GM21825 (cell line): Measurements from ENCODE around the gene VCPKMT.
"Not testable (repeated sequence)": the region's sequence is repeated elsewhere in the genome, so short reads cannot be mapped to it uniquely, and the experiment has no call there.

Source experiments
- ATAC-seq: cut with Tn5 transposase; IDR thresholded peaks from one replicate; pipeline ENCODE4 v1.9.1; 2021; ENCODE audit warnings: mild to moderate bottlenecking, moderate library complexity; ENCODE audit not compliant: unreplicated experiment

The VCPKMT gene

DNA sequence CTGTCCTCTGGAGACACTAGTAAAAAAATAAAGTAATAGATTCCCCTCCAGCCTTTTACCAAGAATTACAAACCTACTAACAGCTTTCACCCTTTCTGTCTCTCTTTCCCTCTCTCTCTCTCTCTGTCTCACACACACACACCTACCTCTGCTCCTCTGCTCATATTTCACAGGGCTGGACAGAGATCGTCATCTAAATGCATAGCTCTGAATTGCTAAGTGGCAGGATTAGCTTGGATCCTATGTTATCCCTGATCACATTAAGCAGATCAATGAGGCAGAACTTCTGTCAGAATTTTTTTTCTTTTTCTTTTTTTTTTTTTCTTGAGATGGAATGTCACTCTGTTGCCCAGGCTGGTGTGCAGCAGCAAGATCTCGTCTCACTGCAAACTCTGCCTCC lies 22.9 kb downstream of the VCPKMT start:
- ATAC-seq = no peak

DNA sequence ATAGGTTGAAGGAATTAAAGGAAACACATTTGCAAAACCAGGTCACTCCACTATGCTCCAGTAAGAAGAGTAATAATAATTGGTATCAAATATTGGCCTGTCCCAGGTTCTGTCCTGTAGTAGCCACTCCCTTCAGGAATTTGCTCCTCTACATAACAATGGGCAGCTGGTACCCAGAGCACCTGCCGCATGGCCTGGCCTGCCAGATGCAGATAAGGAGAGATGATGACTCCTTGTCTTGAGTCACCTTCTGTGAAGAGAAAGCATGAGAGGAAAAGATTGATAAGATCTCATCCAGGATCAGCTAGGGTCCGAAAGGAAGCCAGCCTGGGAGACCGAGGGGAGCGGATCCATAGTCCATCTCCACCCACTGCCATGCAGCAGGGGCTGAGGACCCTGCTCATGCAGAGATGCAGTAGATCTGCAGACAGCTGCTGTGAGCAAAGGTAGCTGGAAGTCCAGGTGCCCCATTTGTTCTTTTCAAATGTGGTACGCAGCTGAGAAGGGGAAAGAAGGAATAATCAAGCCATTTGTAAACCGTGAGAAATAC lies 24.3 kb downstream of the VCPKMT start:
- no peak for ATAC-seq

- ATAC-seq = no peak
These were observed 25.0 kb downstream of the VCPKMT start for GRCh38 chr14:50091240-50091913.

DNA sequence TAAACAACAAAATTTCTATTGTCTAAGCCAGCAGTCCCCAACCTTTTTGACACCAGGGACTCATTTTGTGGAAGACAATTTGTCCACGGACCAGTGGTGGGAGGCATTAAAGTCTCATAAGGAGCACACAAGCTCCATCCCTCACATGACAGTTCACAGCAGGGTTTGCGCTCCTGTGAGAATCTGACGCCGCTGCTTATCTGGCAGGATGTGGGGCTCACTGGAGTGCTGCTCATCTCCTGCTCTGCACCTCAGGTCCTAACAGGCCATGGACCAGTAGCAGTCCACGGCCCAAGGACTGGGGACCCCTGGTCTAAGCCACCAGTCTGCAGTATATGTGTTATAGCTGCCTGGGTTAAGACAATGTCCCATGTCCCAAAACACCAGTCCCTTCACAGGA lies 27.2 kb downstream of the VCPKMT start:
- no peak for ATAC-seq

DNA sequence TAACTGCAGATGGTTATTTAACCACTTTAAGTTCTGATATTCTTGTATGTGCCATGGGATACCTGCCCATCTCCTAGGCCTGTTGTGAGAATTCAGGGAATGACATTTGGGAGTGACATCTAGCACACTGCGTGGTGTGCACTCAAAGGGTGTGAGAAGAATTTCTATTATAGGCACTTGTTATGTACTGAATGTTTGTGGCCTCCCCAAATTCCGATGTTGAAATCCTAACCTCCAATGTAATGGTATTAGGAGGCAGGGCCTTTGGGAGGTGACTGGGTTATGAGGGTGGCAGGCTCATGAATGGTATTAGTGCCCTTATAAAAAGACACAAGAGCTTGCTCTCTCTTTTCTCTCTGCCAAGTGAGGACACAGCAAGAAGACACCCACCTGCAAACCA lies 27.6 kb downstream of the VCPKMT start:
- no peak for ATAC-seq

- ATAC-seq = no peak
These were observed 28.3 kb downstream of the VCPKMT start for GRCh38 chr14:50088117-50088515.

DNA sequence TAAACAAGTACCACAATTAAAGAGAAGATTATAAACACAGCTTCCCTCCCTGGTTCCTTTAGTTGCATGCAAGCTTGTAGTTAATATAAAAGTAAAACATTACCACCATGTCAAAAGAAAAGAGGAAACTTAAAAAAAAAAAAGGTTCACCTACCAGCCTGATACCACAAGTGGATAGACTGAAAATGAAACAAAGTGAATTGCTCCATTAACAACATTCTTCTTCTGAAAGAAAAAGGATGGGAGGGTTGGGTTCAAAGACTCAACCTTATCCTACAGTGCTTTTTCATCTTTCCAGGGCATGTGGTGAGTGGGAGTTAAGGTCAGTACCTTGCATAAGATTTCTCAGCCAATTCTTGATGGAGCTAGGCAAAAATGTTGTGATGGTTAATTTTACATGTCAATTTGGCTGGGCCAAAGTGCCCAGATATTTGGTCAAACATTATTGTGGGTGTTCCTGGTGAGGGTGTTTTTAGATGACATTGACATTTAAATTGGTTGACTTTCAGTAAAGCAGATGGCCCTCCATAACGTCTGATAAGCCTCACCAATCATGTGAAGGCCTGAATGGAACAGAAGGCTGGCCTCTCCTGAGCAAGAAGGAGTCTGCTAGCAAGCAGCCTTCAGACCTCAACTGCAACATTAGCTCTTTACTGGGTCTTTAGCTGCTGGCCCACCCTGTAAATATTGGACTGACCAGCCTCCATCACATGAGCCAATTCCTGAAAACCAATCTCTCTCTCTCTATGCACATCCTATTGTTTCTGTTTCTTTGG lies 28.8 kb downstream of the VCPKMT start:
- no peak for ATAC-seq

- no peak for ATAC-seq
These were observed 30.1 kb downstream of the VCPKMT start for GRCh38 chr14:50086321-50086711.

- peak; percentile 46 for ATAC-seq
These were observed 30.6 kb downstream of the VCPKMT start for GRCh38 chr14:50085570-50086320.

DNA sequence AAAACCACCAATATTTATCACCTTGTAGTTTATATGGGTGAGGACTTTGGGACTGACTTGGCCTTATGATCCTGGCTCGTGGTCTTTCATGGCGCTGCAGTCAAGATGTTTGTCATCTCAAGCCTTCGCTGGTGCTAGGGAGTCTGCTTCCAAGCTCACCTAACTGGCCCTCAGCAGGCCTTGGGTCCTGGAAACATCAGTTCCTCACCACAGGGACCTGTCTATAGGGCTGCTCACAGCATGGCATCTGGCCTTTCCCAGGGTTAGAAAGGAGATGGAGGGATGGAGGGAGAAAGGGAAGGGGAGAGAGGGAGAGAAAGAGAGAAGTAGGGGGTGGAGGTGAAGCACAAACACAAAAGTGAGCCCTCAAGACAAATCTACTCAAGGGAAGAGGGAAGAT lies 31.7 kb downstream of the VCPKMT start:
- ATAC-seq = no peak

GRCh38 chr14:50083467-50084337 lies 32.7 kb downstream of the VCPKMT start:
- ATAC-seq = peak; percentile 29

DNA sequence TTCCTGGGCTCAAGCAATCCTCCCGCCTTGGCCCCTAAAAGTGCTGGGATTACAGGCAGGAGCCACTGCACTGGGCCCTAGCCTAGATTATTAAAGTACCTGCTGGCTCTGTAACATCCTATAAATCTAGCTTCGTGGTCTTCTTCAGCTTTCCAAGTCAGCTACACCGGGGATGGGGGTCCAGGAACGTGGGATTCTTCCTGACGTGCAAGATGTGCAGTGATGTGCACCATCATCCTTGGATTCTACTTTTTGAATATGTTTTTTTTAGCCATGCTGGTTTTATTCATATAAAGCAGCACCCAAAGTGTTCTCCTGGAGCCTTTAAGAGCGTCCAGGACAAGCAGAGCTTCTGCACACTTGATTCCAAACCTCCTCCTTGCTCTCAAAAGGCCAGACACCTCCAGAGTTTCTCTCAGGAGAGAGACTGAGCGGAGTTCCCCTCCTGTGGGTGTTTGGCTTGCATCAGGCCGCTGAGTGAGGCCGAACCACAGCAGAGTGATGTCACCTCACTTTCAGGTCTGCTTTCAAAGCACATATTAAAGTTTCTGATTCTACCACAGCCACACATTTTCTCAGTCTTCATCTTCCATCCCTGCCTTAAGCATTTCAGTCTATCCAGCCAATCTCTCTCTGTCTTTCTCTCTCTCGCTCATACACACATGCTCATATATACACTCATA lies 33.4 kb downstream of the VCPKMT start:
- ATAC-seq = peak; percentile 64

DNA sequence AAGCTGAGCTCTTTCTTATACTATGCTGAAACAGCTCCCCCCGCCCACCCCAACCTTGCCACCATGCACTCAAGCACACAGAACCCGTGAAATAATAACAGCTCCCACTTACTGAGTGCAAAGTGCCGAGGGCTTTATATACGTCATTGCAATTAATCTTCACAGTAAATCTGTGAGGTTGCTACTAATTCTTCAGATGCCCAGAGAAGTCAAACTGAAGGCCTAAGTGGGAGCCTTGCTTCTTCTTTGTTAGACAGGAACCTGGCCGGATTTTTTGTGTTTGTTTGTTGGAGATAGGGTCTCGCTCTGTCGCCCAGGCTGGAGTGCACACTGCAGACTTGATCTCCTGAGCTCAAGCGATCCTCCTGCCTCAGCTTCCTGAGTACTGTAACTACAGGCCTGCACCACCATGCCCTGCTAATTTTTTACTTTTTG lies 34.0 kb downstream of the VCPKMT start:
- ATAC-seq = no peak

DNA sequence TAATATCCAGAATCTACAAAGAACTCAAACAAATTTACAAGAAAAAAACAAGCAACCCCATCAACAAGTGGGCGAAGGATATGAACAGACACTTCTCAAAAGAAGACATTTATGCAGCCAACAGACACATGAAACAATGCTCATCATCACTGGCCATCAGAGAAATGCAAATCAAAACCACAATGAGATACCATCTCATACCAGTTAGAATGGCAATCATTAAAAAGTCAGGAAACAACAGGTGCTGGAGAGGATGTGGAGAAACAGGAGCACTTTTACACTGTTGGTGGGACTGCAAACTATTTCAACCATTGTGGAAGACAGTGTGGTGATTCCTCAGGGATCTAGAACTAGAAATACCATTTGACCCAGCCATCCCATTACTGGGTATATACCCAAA lies 37.3 kb downstream of the VCPKMT start:
- ATAC-seq = not testable (repeated sequence)

- not testable (repeated sequence) for ATAC-seq
These were observed 42.7 kb downstream of the VCPKMT start for GRCh38 chr14:50073663-50074062.

GRCh38 chr14:50072395-50072794 lies 44.0 kb downstream of the VCPKMT start:
- no peak for ATAC-seq

GRCh38 chr14:50070840-50071548 lies 45.4 kb downstream of the VCPKMT start:
- no peak for ATAC-seq

GRCh38 chr14:50070230-50070629 lies 46.1 kb downstream of the VCPKMT start:
- ATAC-seq = no peak

GRCh38 chr14:50069325-50069724 lies 47.0 kb downstream of the VCPKMT start:
- no peak for ATAC-seq
